Suprapubic skin (tissue), 4 donors: ENCODE measurements around the gene SLC31A2.

ENCODE experiments used
- CTCF ChIP-seq, 2 donors: fragments of 200-600 bp in 1 of 2; fragments of 450-650 bp in 1 of 2; sonication (generic) in 1 of 2; IDR thresholded peaks; one replicate each; pipeline ENCODE4 v1.5.1; 2016 to 2019; ENCODE audit warnings: antibody characterized with exemption in 2 of 2, mild to moderate bottlenecking in 1 of 2, moderate library complexity in 1 of 2
- EP300 ChIP-seq: sonication (generic); formaldehyde crosslinking; IDR thresholded peaks from one replicate; pipeline ENCODE4 v1.6.1; 2017; ENCODE audit warnings: antibody characterized with exemption
- POLR2A ChIP-seq, 2 donors: fragments of 450-650 bp; IDR thresholded peaks; one replicate each; pipeline ENCODE4 v1.6.1; 2017; ENCODE audit warnings: antibody characterized with exemption in 2 of 2, mild to moderate bottlenecking in 2 of 2, moderate library complexity in 2 of 2
- POLR2AphosphoS5 ChIP-seq, 3 donors: sonication (generic); formaldehyde crosslinking; IDR thresholded peaks; one replicate each; pipeline ENCODE4 v1.6.1; 2017; ENCODE audit warnings: antibody characterized with exemption in 3 of 3

GRCh38 chr9:113186137-113186755, 35.4 kb downstream of the SLC31A2 start:
- TF ChIP-seq CTCF (IDR thresholded peaks at IDR 0.05), result no peak
- TF ChIP-seq POLR2A (IDR thresholded peaks at IDR 0.05), result no peak
- no peak for TF ChIP-seq EP300
- TF ChIP-seq POLR2AphosphoS5 (IDR thresholded peaks at IDR 0.05), result no peak
